Measurements from ENCODE around the gene RYR2.
"Not testable (repeated sequence)": the region's sequence is repeated elsewhere in the genome, so short reads cannot be mapped to it uniquely, and the experiment has no call there.

Gene RYR2

DNA sequence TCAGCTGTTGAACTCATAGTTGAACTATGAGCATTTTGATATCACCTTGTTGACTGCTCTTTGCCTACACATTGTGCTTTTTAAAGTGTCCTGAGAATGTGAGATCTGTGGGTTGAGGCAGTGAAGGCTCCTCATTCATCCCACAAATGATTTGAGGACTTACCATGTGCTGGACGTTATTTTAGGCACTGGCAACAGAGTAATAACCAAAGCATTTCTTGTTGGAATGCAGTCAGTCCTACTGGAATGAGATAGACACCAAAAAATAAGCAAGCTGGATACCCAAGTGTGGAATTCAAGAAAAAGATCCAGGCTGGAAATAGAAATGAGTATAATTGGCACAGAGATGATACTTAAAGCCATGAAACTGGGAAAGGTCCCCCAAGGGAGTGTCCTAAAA lies 775.3 kb downstream of the RYR2 start:
- no peak for DNase-seq

DNA sequence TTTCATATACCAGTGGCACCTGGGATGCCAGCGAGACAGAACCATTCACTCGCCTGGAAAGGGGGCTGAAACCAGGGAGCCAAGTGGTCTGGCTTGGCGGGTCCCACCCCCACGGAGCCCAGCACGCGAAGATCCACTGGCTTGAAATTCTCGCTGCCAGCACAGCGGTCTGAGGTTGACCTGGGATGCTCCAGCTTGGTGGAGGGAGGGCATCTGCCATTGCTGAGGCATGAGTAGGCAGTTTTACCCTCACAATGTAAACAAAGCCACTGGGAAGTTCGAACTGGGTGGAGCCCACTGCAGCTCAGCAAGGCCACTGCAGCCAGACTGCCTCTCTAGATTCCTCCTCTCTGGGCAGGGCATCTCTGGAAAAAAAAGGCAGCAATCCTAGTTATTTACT lies 778.6 kb downstream of the RYR2 start:
- DNase-seq = not testable (repeated sequence)

- no peak for DNase-seq
Measured at GRCh38 chr1:237832858-237833257, 790.9 kb downstream of the RYR2 start.

DNA sequence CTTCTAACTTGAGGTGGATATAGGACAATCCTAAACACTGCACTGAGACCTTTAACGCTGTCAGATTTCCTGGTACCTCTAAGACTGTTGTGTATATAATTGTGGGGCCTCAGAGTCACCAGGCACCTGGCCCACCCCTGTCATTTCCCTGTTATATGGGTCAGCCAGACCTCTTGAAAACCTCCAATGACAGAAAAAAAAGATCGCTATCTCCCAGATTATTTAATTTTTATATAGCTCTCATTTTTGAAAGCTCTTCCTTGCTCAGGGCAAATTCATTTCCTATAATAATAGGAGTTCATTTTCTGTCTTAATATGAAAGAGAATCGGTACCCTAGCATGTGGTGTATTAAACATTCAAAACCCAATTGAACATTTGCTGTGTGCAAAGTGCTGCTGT lies 792.1 kb downstream of the RYR2 start:
- no peak for DNase-seq

GRCh38 chr1:237834461-237834860 lies 792.5 kb downstream of the RYR2 start:
- no peak for DNase-seq

DNA sequence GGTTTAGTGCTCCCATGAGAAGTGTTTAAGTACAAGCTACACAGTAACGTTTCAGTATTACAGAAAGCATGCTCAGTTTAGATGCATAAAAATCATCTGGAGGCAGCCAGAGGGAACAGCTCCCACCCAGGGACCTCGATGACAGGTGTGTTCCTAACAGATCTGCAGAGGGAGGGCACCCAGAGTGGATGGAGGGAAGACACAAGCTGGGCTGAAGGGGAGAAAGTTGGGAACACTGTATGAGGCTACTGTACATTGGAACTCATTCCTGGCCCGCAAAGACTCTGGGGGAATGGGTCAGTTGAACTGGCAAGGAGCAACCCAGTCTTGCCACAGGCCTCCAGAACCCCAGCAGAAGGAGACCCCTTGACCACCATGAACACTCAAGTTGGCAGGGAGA lies 796.3 kb downstream of the RYR2 start:
- no peak for DNase-seq

DNA sequence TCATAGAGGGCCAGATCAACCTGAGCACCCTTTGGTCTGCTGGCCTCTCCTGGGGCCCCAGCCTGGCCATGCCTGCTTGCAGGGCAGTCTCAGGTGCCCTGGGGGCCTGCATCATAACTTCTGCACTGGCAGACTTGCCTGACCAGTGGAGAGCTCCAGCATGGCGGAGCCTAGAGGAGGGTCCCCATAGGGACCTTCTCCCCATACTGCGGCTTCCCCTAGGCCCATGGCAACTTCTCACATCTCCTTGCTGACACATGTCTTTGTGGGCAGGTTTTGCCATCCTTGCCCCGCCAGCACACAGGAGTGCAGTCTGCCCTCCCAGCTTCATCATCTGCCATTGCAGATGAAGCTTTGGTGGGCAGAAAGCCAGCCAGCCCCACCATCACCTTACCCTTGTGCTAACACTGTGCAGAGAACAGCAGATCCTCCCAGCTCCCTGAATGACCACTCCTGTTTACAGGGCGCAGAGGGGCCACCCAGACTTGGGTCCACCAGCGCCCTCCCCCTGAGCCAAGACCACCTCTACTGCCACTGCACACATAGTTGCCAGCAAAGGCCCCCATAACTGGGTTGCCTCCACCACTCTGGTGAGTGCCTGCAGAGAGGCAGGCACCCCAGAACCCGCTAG lies 797.0 kb downstream of the RYR2 start:
- no peak for DNase-seq

DNA sequence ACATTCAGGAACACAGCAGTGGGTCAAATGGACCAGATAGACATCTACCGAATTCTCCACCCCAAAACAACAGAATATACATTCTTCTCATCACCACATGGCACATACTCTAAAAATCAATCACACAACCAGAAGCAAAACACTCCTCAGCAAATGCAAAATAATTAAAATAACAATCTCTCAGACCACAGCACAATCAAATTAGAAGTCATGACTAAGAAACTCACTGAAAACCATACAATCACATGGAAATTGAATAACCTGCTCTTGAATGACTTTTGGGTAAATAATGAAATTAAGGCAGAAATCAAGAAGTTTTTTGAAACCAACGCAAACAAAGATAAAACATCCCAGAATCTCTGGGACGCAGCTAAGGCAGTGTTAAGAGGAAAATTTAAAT lies 799.5 kb downstream of the RYR2 start:
- DNase-seq = no peak

GRCh38 chr1:237843516-237843915 lies 801.5 kb downstream of the RYR2 start:
- not testable (repeated sequence) for DNase-seq

DNA sequence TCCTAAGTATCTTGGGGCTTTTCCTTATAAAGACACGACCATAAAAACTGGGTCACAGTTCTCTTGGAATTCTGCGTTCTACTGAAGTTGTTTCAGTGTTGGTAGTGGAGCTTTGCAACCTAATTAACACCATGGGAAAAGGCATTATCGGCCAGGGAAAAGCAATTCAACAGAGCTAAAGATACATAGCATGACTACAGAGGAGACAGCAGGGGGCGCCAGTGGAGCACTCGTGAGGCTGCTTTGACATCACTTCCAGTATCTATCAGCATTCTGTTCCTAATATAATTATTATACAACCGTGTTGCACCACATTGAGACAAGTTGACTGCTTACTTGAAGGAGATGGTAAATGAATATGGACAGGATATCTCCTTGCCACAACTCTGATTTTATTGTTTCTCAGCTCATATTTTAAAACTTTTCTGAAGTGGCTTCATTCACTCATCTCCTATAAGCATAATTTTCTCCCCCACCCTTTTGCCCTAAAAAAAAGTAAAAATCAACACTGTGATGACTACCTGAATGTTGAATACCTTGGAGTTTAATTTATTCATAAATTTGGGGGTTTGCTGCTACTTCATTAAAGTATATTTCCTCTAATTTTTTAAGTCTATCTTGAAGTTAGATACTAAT lies 809.3 kb downstream of the RYR2 start:
- DNase-seq = peak; percentile 43

- peak; percentile 86 for DNase-seq
Measured at GRCh38 chr1:237852342-237852741, 810.4 kb downstream of the RYR2 start.

- DNase-seq = no peak
Measured at GRCh38 chr1:237857455-237857854, 815.5 kb downstream of the RYR2 start.

DNA sequence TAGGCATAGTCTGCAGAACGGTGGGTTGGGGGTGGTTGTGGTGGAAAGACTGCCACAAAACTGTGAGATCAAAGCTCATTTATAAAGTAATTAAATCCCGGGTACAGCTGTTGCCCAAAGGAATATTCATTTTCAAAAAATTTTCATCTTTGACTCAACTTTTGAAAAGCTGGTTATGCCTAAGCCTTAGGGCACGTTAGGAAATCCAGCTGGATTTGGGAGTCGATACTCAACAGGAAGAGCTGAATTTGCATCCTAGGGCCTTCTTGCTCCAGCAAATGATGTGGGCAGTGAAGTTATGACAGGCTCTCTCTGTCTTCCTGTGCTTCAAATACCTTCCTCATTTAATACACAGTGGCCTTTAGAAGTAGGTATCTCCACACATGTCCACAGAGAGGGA lies 817.0 kb downstream of the RYR2 start:
- DNase-seq = no peak

- no peak for DNase-seq
Measured at GRCh38 chr1:237861944-237862343, 820.0 kb downstream of the RYR2 start.

- DNase-seq = no peak
Measured at GRCh38 chr1:237863234-237863633, 821.2 kb downstream of the RYR2 start.

GRCh38 chr1:237864338-237865244 lies 822.6 kb downstream of the RYR2 start:
- DNase-seq = no peak

- DNase-seq = no peak
Measured at GRCh38 chr1:237867380-237867888, 825.5 kb downstream of the RYR2 start.

GRCh38 chr1:237868817-237869600 lies 827.0 kb downstream of the RYR2 start:
- no peak for DNase-seq

- no peak for DNase-seq
Measured at GRCh38 chr1:237873487-237874211, 831.7 kb downstream of the RYR2 start.

- DNase-seq = no peak
Measured at GRCh38 chr1:237875291-237875690, 833.3 kb downstream of the RYR2 start.

- DNase-seq = no peak
Measured at GRCh38 chr1:237877631-237878030, 835.6 kb downstream of the RYR2 start.

GRCh38 chr1:237878406-237878805 lies 836.4 kb downstream of the RYR2 start:
- no peak for DNase-seq

Measured in NCI-H2081 treated with DMSO at 0.1 percent for 48 hours (cell line).